Right cardiac atrium (tissue), 5 donors: ENCODE data around the gene NDUFAF2. TPM values are rescaled to one million over a fixed set of nuclear protein-coding genes. Genes with fewer than 3 reads are reported as not detected.

Experiments
- ATAC-seq, 2 donors: fragments of 200-7000 bp; cut with Tn5 transposase; one replicate each; pipeline versions ENCODE4 v1.8.0 to v1.9.1; 2020; ENCODE audit warnings: moderate library complexity in 2 of 2, mild to moderate bottlenecking in 1 of 2
- DNase-seq, 3 donors: peaks; one replicate each; pipeline ENCODE4 v3.0.0-alpha.2; 2020
- H3K27ac ChIP-seq: one replicate; pipeline ENCODE4 v1.5.1; 2013; ENCODE audit warnings: mild to moderate bottlenecking, low read length, control low read depth, moderate library complexity
- H3K27me3 ChIP-seq: one replicate; pipeline ENCODE4 v1.6.1; 2013; ENCODE audit not compliant: control insufficient read depth, insufficient read depth
- H3K4me1 ChIP-seq: one replicate; pipeline ENCODE4 v1.6.1; 2013; ENCODE audit warnings: low read length; ENCODE audit not compliant: control insufficient read depth, insufficient read depth
- H3K4me3 ChIP-seq: one replicate; pipeline ENCODE4 v1.5.1; 2013; ENCODE audit warnings: low read length, control low read depth
- H3K9me3 ChIP-seq: one replicate; pipeline ENCODE4 v1.6.1; 2013; ENCODE audit warnings: low read length; ENCODE audit not compliant: control insufficient read depth
- WGBS: extraction: QIAGEN DNeasy Blood & Tissue Kit; methylation state at CpG from one replicate; pipeline ENCODE4 v1.1.7; 2013; 5-methylcytosine and 5-hydroxymethylcytosine counted together
- intact Hi-C, 4 donors: fragments of 100-400 bp; cut with DNase I; formaldehyde crosslinking; loops; one replicate each; pipeline versions ENCODE4 v1.11.0 to v1.14.0; 2022 to 2023
- polyA plus RNA-seq: library from polyadenylated mRNA; stranded (reverse); fragments of 200-250 nt; gene quantifications from one replicate; pipeline ENCODE4 v1.2.3, GENCODE V29; 2013
- total RNA-seq, 4 donors: library from RNA; stranded (reverse); fragmentation: NEBNext Ultra II Directional; extraction: Animal tissue kit (Norgen Biotek cat#: 25700); gene quantifications; one replicate each; pipeline ENCODE4 v1.2.1, GENCODE V29; 2021
- donor health status: healthy with polysubstance abuse.
- donor health status: DM: no; HTN: yes; CAD: no.
- donor health status: DM: no; HTN: no; CAD: no.
- donor health status: DM: no; HTN: yes; CAD: no; lungs with severe emphysema.
- donor health status: DM: yes; HTN: yes; CAD: no.

The NDUFAF2 gene
- total and polyA plus RNA-seq, 5 donors, result 32.0 to 74.6 (median 34.8) TPM

DNA sequence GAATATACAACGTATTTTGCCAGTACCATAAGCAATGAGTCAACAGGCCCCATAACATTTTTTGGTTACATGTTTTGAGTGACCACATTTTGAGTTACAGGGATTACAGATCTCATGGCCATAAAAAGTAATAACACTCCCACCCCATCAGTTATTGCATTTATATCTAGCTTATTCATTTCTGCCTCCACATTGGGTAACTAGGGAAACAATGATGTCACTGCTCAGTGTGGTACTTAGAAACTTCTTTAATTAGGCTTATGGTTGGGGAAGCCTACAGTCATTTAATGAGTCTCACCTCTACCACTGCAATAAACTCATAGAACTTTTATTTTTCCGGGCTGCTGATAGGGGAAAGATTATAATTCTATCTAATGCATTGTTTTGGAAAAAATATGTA lies 257.2 kb downstream of the NDUFAF2 start:
- Histone ChIP-seq H3K27me3 (no peaks in the 10 kb centered on the region), H3K4me1 (no peaks in the 10 kb centered on the region), H3K4me3 (no peak overlapping the region), H3K9me3 (no peaks in the 10 kb centered on the region), H3K27ac (no peak overlapping the region)
- DNase-seq, result no peak
- no peak for ATAC-seq
- intact Hi-C loops, result no loop called here
- WGBS, result 86% methylated on average over 2 of the region's 2 CpGs

Other genes starting within 250 kb of the NDUFAF2 start
- gene DEPDC1B, start 245.0 kb upstream of the NDUFAF2 start, total RNA-seq, result under 1 TPM in 2 of 4 donors, not detected in 2; 0.24 to 0.54 TPM
- 0.05 TPM for gene DEPDC1B, start 245.0 kb upstream of the NDUFAF2 start, polyA plus RNA-seq
- under 1 TPM; 0.29 to 0.97 (median 0.36) TPM for gene ELOVL7, start 100.9 kb upstream of the NDUFAF2 start, total RNA-seq
- 0.63 TPM for gene ELOVL7, start 100.9 kb upstream of the NDUFAF2 start, polyA plus RNA-seq
- 1 to 10 TPM; 6.7 to 9.6 (median 8.1) TPM for gene ERCC8, start 135 bp upstream of the NDUFAF2 start, total RNA-seq
- gene ERCC8, start 135 bp upstream of the NDUFAF2 start, polyA plus RNA-seq, result 5.1 TPM
- 10 to 100 TPM; 21.0 to 30.3 (median 27.3) TPM for gene SMIM15, start 217.3 kb downstream of the NDUFAF2 start, total RNA-seq
- 14.2 TPM for gene SMIM15, start 217.3 kb downstream of the NDUFAF2 start, polyA plus RNA-seq